ENCODE measurements around the gene PATL1. TPM values are rescaled to one million over a fixed set of nuclear protein-coding genes. Genes with fewer than 3 reads are reported as not detected.

PATL1 gene
- total and polyA plus RNA-seq, 2 of the 8 experiments (the other 6 are each of a cell fraction or from before 2014, with no cell fraction given): 30.4 to 33.4 TPM

- H3K23me2 ChIP-seq (ENCODE audit: low read depth, low read length): no peaks in the 10 kb centered on the region
- no peak overlapping the region for H3K56ac ChIP-seq (replicated peaks; ENCODE audit: insufficient read length, low read depth, low read length)
- H3K14ac ChIP-seq (ENCODE audit: insufficient read length): no peak overlapping the region
- WGBS, 2 experiments (ENCODE audit: extremely low coverage in 1 of 2, insufficient coverage in 1 of 2, insufficient read length in 1 of 2, insufficient replicate concordance in 2 of 2, low coverage in 1 of 2, low lambda C conversion rate in 2 of 2, missing lambda C conversion rate in 1 of 2): 91% methylated on average over 4 of the region's 4 CpGs; no CpG with 5 or more reads in 1 of the 2 experiments
- H2BK12ac ChIP-seq (ENCODE audit: low read depth, low read length): no peak overlapping the region
- no peak overlapping the region for H3K27ac ChIP-seq (ENCODE audit: low read depth, low read length)
- FAIRE-seq (no peak), DNase-seq (ENCODE audit: low read depth in 1 of 2, low spot score in 2 of 2) (no peak)
- no peak overlapping the region for H4K5ac ChIP-seq (ENCODE audit: insufficient read length, low read depth, low read length)
- no peaks in the 10 kb centered on the region; the same call in 1 of the 2 replicates for H3K79me1 ChIP-seq (ENCODE audit: low read depth, low read length)
- no peaks in the 10 kb centered on the region for H3K9me3 ChIP-seq (ENCODE audit: insufficient read depth in 2 of 2, low read depth in 1 of 2, low read length in 1 of 2)
- H3K23ac ChIP-seq (ENCODE audit: insufficient read length): no peak overlapping the region
- no peak overlapping the region for H3K4me2 ChIP-seq (ENCODE audit: insufficient read depth in 1 of 2, low read depth in 2 of 2, low read length in 2 of 2)
- no peak overlapping the region for H4K91ac ChIP-seq (replicated peaks; ENCODE audit: insufficient read length, low read length)
- H3K4me1 ChIP-seq (replicated peaks in 1 of 4; ENCODE audit: control insufficient read depth in 3 of 4, insufficient read depth in 4 of 4, low read length in 3 of 4): no peaks in the 10 kb centered on the region
- TF ChIP-seq TCF12 (IDR thresholded peaks at IDR 0.05; ENCODE audit: low read depth, low read length) (no peak), KDM1A (IDR thresholded peaks at IDR 0.05; ENCODE audit: borderline replicate concordance, low read length) (no peak), SIX5 (IDR thresholded peaks at IDR 0.05; ENCODE audit: low read depth, low read length) (no peak), PHF8 (conservative IDR thresholded peaks at IDR 0.05; ENCODE audit: low read depth, low read length) (no peak), E2F6 (IDR thresholded peaks at IDR 0.05) (no peak), POLR2A (IDR thresholded peaks at IDR 0.05; ENCODE audit: control extremely low read depth in 1 of 2, low read depth in 2 of 2, low read length in 2 of 2) (no peak), ATF2 (IDR thresholded peaks at IDR 0.05; ENCODE audit: low read length) (no peak), SUZ12 (IDR thresholded peaks at IDR 0.05; ENCODE audit: low read length) (no peak), EZH2 (IDR thresholded peaks at IDR 0.05; ENCODE audit: low read depth, low read length, severe bottlenecking) (no peak)
- CTCF ChIA-PET (ENCODE audit: partially characterized antibody): no interaction called here
- H2BK20ac ChIP-seq (ENCODE audit: low read length): no peak overlapping the region
- no peak overlapping the region for H4K8ac ChIP-seq (ENCODE audit: extremely low read depth, insufficient read depth, low read length)
- no peak overlapping the region for H2AFZ ChIP-seq (ENCODE audit: low read length)
- no peak overlapping the region for H2BK120ac ChIP-seq (replicated peaks; ENCODE audit: low read depth, low read length)
- no peak overlapping the region for H3K4ac ChIP-seq (replicated peaks; ENCODE audit: insufficient read length, low read depth, low read length)
- POLR2A ChIA-PET (ENCODE audit: partially characterized antibody): no interaction called here
- no peak overlapping the region for H2BK15ac ChIP-seq (ENCODE audit: low read length)
- H3K79me2 ChIP-seq (ENCODE audit: control insufficient read depth in 1 of 2, insufficient read depth in 2 of 2, low read length in 2 of 2): no peaks in the 10 kb centered on the region; a peak in 1 of 4 replicates
- H4K20me1 ChIP-seq (replicated peaks in 1 of 2; ENCODE audit: control insufficient read depth in 1 of 2, insufficient read depth in 2 of 2, low read length in 2 of 2): peaks cover 2 to 3% of the 10 kb centered on the region in 2 experiments
- no peak overlapping the region for H3K9ac ChIP-seq (replicated peaks in 1 of 4; ENCODE audit: extremely low read depth in 1 of 4, low read depth in 3 of 4, low read length in 3 of 4)
- peaks cover 18 to 57% (median 43%) of the 10 kb centered on the region in 4 experiments for H3K36me3 ChIP-seq (ENCODE audit: control insufficient read depth in 2 of 4, insufficient read depth in 4 of 4, low read length in 3 of 4)
- H3K4me3 ChIP-seq (ENCODE audit: extremely low read depth in 1 of 4, insufficient read depth in 2 of 4, low read depth in 3 of 4, low read length in 4 of 4): no peak overlapping the region
- H2BK5ac ChIP-seq (ENCODE audit: low read depth, low read length): no peak overlapping the region
- no peak overlapping the region for H2AK5ac ChIP-seq (ENCODE audit: low read depth, low read length)
- no peaks in the 10 kb centered on the region for H3K27me3 ChIP-seq (replicated peaks in 1 of 4; ENCODE audit: control insufficient read depth in 3 of 4, extremely low read depth in 1 of 4, insufficient read depth in 3 of 4, low read length in 3 of 4)
- no peak overlapping the region for H3K18ac ChIP-seq (ENCODE audit: extremely low read depth, low read length)
These were observed 68.2 kb downstream of the PATL1 start for GRCh38 chr11:59600636-59601035.

Measured in H1 (cell line).